SK-MEL-5 (cell line): Measurements from ENCODE around the gene TBC1D22A. TPM values are rescaled to one million over a fixed set of nuclear protein-coding genes. Genes with fewer than 3 reads are reported as not detected.

Experiments used
- DNase-seq: peaks from one replicate; pipeline ENCODE4 v3.0.0-alpha.2; 2016; ENCODE audit warnings: low read depth, low spot score
- in situ Hi-C: cut with HindIII; loops from 2 replicates; pipeline ENCODE4 v1.10.0; 2016; ENCODE audit warnings: low sequenced_read_pairs, high pct_unique_total_duplicates, low pct_unique_long_range_greater_than_20kb
- total RNA-seq: library from RNA; depleted of rRNA; stranded (reverse); fragments of >200 nt; shearing (Covaris generic); gene quantifications from 2 replicates; pipeline ENCODE4 v1.2.3, GENCODE V29; 2014

TBC1D22A gene
- total RNA-seq, 1 experiment from 2014 or later: 14.4 TPM

- no peak for DNase-seq
- in situ Hi-C loops: no loop called here
Measured at GRCh38 chr22:47194476-47195155, 432.2 kb downstream of the TBC1D22A start.

DNA sequence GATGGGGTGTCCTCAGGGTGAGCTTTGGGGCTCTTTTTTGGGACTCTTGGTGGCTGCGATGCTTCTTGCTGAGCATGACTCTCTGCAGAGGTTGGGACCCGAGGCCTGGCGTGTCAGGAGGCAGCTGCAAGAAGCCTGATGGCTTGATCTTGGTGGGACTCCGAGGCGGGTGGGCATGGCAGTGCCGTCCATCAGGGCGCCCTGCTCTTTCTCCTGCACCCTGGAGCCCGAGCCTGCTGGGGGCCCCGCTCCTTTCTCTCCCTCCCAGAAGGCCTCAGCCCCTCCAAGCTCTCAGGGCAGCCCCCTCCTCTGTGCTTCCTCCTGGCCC, 432.7 kb downstream of the TBC1D22A start:
- no peak for DNase-seq
- in situ Hi-C loops: no loop called here

DNA sequence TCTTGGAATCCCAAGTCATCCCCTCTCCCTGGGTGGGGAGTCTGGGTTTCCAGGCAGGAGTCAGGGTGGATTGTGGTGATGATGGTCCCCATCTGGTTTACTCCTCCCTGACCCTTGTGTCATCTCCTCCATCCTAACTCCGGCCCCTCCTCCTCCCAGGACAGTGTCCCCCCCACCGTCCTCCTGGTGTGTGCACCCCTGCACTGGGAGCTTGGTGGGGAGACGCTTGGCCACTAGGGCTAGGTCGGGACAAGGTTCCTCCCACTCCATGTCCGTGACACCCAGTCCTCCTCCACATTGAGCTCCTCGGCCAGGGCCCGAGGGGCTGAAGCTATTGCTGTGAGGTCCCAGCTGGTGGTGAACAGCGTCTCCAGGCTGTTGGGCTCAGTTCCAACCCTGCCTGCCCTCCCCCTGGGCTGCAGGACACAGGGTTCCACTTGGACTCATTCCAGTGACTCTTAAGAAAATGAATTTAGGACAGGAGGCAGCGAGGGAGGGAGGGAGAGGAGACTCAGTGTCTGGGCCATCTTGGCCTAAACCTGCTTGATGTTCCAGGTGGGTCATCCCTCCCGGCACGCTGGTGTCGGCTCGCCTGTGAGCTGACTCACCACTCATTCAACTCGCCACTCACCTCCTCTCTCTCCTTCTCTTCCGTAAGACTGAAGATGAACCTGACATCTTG, 433.2 kb downstream of the TBC1D22A start:
- DNase-seq: no peak
- in situ Hi-C loops: no loop called here

GRCh38 chr22:47196166-47196849, 433.9 kb downstream of the TBC1D22A start:
- DNase-seq: no peak
- in situ Hi-C loops: no loop called here

DNA sequence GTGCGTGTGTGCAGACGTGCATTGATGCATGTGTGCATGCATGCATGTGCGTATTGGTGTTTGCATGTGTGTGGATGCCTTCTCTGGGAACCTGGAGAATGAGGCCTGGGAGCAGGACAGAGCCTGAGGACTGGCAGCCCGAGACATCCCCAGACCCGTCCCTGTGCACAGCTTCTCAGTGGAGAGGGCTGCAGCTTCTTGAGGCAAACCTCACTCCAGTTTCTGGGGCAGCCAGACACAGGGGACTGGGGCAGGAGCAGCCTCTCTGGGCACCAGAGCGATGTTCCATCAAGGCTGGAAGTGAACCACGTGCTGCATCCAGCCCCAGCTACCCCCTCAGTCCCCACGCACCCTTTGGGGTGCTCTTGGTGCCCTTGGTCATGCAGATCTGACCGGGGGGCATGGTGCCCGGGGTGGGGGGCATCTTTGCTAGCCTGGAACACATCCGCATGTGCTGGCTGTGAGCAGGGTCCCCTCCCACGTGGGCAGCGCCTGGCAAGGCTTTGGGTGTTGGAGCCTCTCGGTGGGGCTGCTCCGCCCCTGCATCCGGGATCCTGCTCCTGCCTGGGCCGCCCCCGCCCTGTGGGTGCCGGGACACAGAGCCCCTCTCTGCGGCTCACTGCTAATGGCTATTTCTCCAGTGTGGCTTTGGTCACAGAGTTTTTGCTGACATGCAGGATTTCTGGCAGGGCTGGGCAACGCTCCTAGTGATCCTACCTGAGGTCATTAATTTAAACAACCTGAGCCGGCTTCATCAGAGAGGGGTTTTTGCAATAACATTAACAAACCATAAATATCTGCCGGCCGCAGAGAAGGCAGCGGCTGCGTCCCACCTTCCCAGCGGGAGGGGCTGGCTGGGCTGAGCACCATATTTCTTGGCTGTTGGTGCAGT, 434.7 kb downstream of the TBC1D22A start:
- in situ Hi-C loops: no loop called here
- no peak for DNase-seq

- no peak for DNase-seq
- in situ Hi-C loops: no loop called here
Measured at GRCh38 chr22:47197773-47198500, 435.5 kb downstream of the TBC1D22A start.

DNA sequence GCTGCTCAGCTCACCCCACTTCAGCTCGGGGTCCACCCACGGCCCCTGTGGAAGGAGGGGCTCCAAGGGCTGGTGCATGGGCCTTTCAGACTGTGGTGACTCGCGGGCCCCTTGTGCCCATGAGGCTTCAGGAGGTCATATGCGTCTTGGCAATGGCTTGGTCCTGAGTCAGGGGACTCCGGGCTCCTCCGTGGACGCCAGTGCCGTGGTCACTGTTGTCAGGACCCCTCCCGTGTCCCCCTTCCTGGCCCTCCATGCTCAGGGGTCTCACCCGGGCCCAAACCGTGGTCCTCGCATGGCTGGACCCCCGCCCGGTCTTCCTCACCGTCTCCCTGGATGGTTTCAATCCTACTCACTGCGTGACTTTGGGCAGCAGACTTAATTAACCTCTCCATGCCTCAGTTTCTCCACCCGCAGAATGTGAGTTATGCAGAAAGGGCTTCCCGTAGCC, 436.4 kb downstream of the TBC1D22A start:
- in situ Hi-C loops: no loop called here
- DNase-seq: no peak

DNA sequence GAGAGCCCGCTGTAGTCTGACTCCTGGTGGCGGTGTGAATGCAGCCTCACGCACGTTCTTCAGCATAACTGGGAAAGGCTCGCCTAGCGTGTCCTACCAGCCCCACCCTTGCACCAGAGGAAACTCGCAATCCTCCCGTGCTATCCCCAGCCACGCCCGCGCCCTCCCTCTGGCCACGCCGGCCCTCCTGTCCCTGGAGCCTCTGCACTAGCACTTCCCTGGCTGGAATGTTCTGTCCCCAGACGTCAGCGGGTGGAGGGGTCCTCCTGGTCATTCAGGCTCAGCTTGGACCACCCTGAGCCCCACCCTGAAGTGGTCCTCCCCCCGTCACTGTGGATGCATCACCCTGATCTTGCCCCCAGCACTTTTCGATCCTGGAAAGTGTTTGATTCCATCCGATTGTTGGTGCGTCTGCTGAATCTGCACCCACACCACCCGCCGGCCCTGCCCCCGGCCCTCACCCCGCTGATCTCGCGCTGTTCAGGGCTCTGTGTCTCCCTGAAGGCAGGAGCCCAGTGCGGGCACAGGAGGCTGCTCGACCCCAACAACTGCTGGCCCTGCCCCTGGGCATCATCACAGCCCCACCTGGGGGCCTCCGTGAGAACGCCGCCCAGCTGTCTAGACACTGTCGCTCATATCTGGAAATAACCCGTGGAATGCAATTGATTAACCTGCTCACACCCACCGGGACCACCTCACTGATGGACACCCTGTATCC, 437.0 kb downstream of the TBC1D22A start:
- in situ Hi-C loops: no loop called here
- DNase-seq: no peak

GRCh38 chr22:47199979-47200272, 437.5 kb downstream of the TBC1D22A start:
- in situ Hi-C loops: no loop called here
- DNase-seq: no peak

- in situ Hi-C loops: no loop called here
- DNase-seq: no peak
Measured at GRCh38 chr22:47200273-47201051, 438.0 kb downstream of the TBC1D22A start.

GRCh38 chr22:47201186-47201995, 438.9 kb downstream of the TBC1D22A start:
- no peak for DNase-seq
- in situ Hi-C loops: no loop called here

GRCh38 chr22:47201996-47202818, 439.8 kb downstream of the TBC1D22A start:
- in situ Hi-C loops: no loop called here
- no peak for DNase-seq

DNA sequence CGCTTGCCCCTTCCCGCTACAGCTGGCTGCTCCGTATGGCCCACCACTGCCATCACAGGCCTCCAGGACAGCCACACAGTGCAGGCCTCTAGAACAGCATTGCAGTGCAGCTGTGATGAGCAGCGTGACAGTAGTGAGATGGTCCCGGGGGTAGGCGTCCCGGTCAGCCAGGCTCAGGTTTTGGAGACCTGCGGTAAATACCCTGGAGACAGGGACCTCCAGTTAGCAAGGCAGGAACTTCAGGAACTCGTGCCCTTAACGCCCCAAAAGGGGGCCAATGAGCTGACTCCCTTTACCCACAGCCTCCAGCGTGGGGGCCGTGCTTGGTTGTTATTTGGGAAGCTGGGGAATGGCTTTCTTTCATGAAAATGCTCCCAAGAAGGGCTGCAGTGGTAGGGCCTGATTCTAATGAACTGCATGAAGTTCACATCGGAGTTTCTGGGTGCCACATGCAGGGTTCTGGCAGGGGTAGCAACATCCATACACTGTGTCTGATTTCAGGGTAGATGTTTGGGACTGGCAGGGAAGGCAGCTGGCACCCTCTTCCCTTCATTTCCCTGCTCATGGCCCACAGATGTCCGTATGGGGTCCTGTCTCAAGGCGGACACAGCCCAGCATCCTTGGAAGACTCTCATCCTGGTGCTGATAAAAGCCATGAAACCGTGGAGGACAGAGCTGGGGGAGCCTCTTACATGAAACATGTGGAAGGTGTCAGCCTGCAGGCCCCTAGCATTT, 440.5 kb downstream of the TBC1D22A start:
- in situ Hi-C loops: no loop called here

DNA sequence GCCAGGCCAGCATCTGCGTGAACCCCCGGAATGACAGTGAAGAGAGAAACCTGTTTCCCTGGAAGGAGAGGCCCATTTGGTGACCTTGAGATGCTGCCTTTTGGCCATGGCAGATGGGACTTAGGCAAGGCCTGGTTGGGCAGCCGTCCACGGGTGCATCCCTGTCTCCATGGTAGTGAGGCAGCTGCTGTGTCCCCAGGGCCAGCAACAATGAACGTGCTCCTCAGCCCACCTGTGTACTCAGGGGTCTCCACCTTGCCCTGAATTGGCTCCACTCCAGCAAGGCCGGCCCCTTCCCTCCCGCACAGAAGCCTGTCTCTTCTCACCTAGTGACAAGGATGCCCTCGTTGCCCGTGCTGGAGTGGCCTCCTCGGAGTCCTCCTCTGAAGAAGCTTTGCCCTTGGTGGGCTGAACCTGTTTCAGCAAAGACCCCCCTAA, 441.1 kb downstream of the TBC1D22A start:
- DNase-seq: no peak
- in situ Hi-C loops: no loop called here

More for the DNA sequence above, 440.5 kb downstream of the TBC1D22A start:
- DNase-seq: no peak
